Vagina (tissue), 2 donors: Measurements from ENCODE around the gene TBC1D24.

ENCODE experiments used
- POLR2A ChIP-seq, 2 donors: fragments of 450-650 bp; IDR thresholded peaks; one replicate each; pipeline ENCODE4 v1.6.1; 2017; ENCODE audit warnings: antibody characterized with exemption in 2 of 2, mild to moderate bottlenecking in 2 of 2, moderate library complexity in 2 of 2
- POLR2AphosphoS5 ChIP-seq, 2 donors: sonication (generic); formaldehyde crosslinking; IDR thresholded peaks; one replicate each; pipeline ENCODE4 v1.9.0; 2017; ENCODE audit warnings: antibody characterized with exemption in 2 of 2, mild to moderate bottlenecking in 2 of 2, low read depth in 1 of 2; ENCODE audit not compliant: insufficient read depth in 1 of 2
- TF ChIP-seq, protein P1 (sequence below), 3 experiments: fragments of 450-650 bp in 2 of 3; fragments of 200-600 bp in 1 of 3; sonication (generic) in 1 of 3; IDR thresholded peaks; one replicate each; pipeline ENCODE4 v1.5.1; 2017 to 2019; ENCODE audit warnings: antibody characterized with exemption in 3 of 3, mild to moderate bottlenecking in 2 of 3, moderate library complexity in 2 of 3

DNA sequence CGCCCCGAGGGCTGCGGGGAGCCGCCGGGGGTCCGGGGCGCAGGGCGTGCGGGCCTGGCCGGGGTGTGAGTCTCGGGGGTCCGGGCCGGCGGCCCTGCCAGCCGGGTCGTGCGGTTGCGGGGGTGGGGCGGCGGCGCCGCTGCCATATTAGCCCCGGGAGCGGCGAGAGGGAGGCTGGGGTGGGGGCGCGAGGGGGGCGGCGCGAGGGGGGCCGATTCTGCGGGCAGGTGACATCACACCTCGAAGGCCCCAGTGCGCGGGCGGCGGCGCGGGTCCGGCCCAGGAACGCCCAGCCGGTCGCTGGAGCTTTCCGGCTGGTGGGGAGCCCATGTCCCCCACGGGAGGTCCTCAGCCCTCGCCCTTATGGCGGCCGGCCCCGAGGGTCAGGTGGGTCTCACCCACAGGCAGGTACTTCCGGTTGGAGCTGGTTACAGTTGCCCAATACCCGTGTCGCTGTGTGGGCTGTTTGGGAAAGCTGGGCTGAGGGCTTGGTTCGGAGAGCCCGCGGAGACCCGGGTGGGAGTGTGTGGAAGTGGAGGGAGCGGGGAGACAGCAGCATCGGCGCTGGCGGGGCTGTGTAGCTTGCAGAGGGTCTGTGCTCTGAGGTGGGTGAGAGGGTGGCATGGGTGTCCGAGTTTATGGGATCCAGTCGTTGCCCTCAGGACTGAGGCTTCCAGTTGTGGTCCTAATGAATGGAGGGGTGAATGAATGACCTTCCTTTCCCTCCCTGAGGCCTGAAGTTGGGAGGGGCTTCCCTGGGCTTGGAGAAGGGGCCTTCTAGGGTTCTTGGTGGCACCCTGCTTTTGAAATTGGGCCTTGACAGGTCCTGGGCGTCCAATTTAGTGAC, 39.6 kb downstream of the TBC1D24 start:
- no peak for TF ChIP-seq POLR2A (IDR thresholded peaks at IDR 0.05)
- TF ChIP-seq, protein P1, sequence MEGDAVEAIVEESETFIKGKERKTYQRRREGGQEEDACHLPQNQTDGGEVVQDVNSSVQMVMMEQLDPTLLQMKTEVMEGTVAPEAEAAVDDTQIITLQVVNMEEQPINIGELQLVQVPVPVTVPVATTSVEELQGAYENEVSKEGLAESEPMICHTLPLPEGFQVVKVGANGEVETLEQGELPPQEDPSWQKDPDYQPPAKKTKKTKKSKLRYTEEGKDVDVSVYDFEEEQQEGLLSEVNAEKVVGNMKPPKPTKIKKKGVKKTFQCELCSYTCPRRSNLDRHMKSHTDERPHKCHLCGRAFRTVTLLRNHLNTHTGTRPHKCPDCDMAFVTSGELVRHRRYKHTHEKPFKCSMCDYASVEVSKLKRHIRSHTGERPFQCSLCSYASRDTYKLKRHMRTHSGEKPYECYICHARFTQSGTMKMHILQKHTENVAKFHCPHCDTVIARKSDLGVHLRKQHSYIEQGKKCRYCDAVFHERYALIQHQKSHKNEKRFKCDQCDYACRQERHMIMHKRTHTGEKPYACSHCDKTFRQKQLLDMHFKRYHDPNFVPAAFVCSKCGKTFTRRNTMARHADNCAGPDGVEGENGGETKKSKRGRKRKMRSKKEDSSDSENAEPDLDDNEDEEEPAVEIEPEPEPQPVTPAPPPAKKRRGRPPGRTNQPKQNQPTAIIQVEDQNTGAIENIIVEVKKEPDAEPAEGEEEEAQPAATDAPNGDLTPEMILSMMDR (IDR thresholded peaks at IDR 0.05): no peak
- TF ChIP-seq POLR2AphosphoS5 (IDR thresholded peaks at IDR 0.05; ENCODE audit: insufficient read depth in 1 of 2, low read depth in 1 of 2): no peak
